Vagina (tissue), 2 donors: Measurements from ENCODE around the gene TCF7. TPM values are rescaled to one million over a fixed set of nuclear protein-coding genes. Genes with fewer than 3 reads are reported as not detected.

Experiments used
- DNase-seq, 2 donors: peaks; one replicate each; pipeline ENCODE4 v3.0.0-alpha.2; 2017; ENCODE audit errors: extremely low spot score in 2 of 2
- H3K27ac ChIP-seq: fragments of 200-600 bp; sonication (generic); one replicate; pipeline ENCODE4 v1.5.1; 2019
- H3K27me3 ChIP-seq: fragments of 200-600 bp; sonication (generic); one replicate; pipeline ENCODE4 v1.5.1; 2019
- H3K36me3 ChIP-seq, 2 donors: fragments of 200-600 bp; sonication (generic); one replicate each; pipeline ENCODE4 v1.5.1; 2017 to 2019
- H3K4me1 ChIP-seq: fragments of 200-600 bp; sonication (generic); one replicate; pipeline ENCODE4 v1.5.1; 2019
- H3K4me3 ChIP-seq, 2 donors: fragments of 200-600 bp; sonication (generic); 1 replicate in 1 of 2; 2 replicates in 1 of 2; pipeline ENCODE4 v1.5.1; 2016 to 2019
- H3K9me3 ChIP-seq: fragments of 200-600 bp; sonication (generic); one replicate; pipeline ENCODE4 v1.5.1; 2019
- CTCF ChIP-seq, 3 experiments: fragments of 450-650 bp in 2 of 3; fragments of 200-600 bp in 1 of 3; sonication (generic) in 1 of 3; IDR thresholded peaks; one replicate each; pipeline ENCODE4 v1.5.1; 2017 to 2019; ENCODE audit warnings: antibody characterized with exemption in 3 of 3, mild to moderate bottlenecking in 2 of 3, moderate library complexity in 2 of 3
- POLR2A ChIP-seq, 2 donors: fragments of 450-650 bp; IDR thresholded peaks; one replicate each; pipeline ENCODE4 v1.6.1; 2017; ENCODE audit warnings: antibody characterized with exemption in 2 of 2, mild to moderate bottlenecking in 2 of 2, moderate library complexity in 2 of 2
- POLR2AphosphoS5 ChIP-seq, 2 donors: sonication (generic); formaldehyde crosslinking; IDR thresholded peaks; one replicate each; pipeline ENCODE4 v1.9.0; 2017; ENCODE audit warnings: antibody characterized with exemption in 2 of 2, mild to moderate bottlenecking in 2 of 2, low read depth in 1 of 2; ENCODE audit not compliant: insufficient read depth in 1 of 2
- intact Hi-C: fragments of 100-400 bp; cut with DNase I; formaldehyde crosslinking; loops from one replicate; pipeline ENCODE4 v1.15.1; 2023
- total RNA-seq: library from RNA; depleted of rRNA; stranded (reverse); fragments of >200 nt; gene quantifications from one replicate; pipeline ENCODE4 v1.2.3, GENCODE V29; 2016

The TCF7 gene
- total RNA-seq, 1 donor from 2014 or later: 1.7 TPM

- no peak for DNase-seq
- H3K4me1 ChIP-seq: peaks cover 24% of the 10 kb centered on the region
- H3K9me3 ChIP-seq: no peaks in the 10 kb centered on the region
- no peak overlapping the region for H3K4me3 ChIP-seq
- H3K36me3 ChIP-seq: no peaks in the 10 kb centered on the region
- H3K27ac ChIP-seq: no peak overlapping the region
- no peaks in the 10 kb centered on the region for H3K27me3 ChIP-seq
- intact Hi-C loops: no loop called here
- TF ChIP-seq POLR2AphosphoS5 (IDR thresholded peaks at IDR 0.05; ENCODE audit: insufficient read depth in 1 of 2, low read depth in 1 of 2) (no peak), CTCF (IDR thresholded peaks at IDR 0.05) (no peak), POLR2A (IDR thresholded peaks at IDR 0.05) (no peak)
Measured at GRCh38 chr5:134111741-134112647, 2.5 kb upstream of the TCF7 start.

- Histone ChIP-seq H3K27ac (no peak overlapping the region), H3K4me3 (peak overlapping the region; percentile 53 to 66), H3K4me1 (peaks cover 24% of the 10 kb centered on the region), H3K27me3 (no peaks in the 10 kb centered on the region), H3K9me3 (no peaks in the 10 kb centered on the region), H3K36me3 (no peaks in the 10 kb centered on the region)
- TF ChIP-seq CTCF (IDR thresholded peaks at IDR 0.05): no peak
- TF ChIP-seq POLR2AphosphoS5 (IDR thresholded peaks at IDR 0.05; ENCODE audit: insufficient read depth in 1 of 2, low read depth in 1 of 2): no peak
- TF ChIP-seq POLR2A (IDR thresholded peaks at IDR 0.05): no peak
- intact Hi-C loops: no loop called here
- no peak for DNase-seq
Measured at GRCh38 chr5:134112726-134113362, 1.6 kb upstream of the TCF7 start.

- Histone ChIP-seq H3K4me3 (peak overlapping the region; percentile 53 to 66), H3K27ac (no peak overlapping the region), H3K4me1 (peaks cover 24% of the 10 kb centered on the region), H3K9me3 (no peaks in the 10 kb centered on the region), H3K36me3 (no peaks in the 10 kb centered on the region), H3K27me3 (no peaks in the 10 kb centered on the region)
- TF ChIP-seq POLR2AphosphoS5 (IDR thresholded peaks at IDR 0.05; ENCODE audit: insufficient read depth in 1 of 2, low read depth in 1 of 2): no peak
- no peak for TF ChIP-seq CTCF (IDR thresholded peaks at IDR 0.05)
- no peak for TF ChIP-seq POLR2A (IDR thresholded peaks at IDR 0.05)
- no peak for DNase-seq
- intact Hi-C loops: no loop called here
Measured at GRCh38 chr5:134113363-134113889, 1.1 kb upstream of the TCF7 start.

- DNase-seq: no peak
- Histone ChIP-seq H3K27ac (no peak overlapping the region), H3K4me1 (peaks cover 24% of the 10 kb centered on the region), H3K27me3 (no peaks in the 10 kb centered on the region), H3K9me3 (no peaks in the 10 kb centered on the region), H3K36me3 (no peaks in the 10 kb centered on the region), H3K4me3 (peak overlapping the region; percentile 53 to 66)
- no peak for TF ChIP-seq CTCF (IDR thresholded peaks at IDR 0.05)
- no peak for TF ChIP-seq POLR2A (IDR thresholded peaks at IDR 0.05)
- TF ChIP-seq POLR2AphosphoS5 (IDR thresholded peaks at IDR 0.05; ENCODE audit: insufficient read depth in 1 of 2, low read depth in 1 of 2): no peak
- intact Hi-C loops: no loop called here
Measured at GRCh38 chr5:134114886-134115805, 665 bp downstream of the TCF7 start.
